Amniotic stem cell (primary cell): ENCODE results near the gene IQSEC3.

Experiments
- DNase-seq: peaks from one replicate; lab custom pipeline; 2025; lab: John Stamatoyannopoulos, UW

IQSEC3 gene

DNA sequence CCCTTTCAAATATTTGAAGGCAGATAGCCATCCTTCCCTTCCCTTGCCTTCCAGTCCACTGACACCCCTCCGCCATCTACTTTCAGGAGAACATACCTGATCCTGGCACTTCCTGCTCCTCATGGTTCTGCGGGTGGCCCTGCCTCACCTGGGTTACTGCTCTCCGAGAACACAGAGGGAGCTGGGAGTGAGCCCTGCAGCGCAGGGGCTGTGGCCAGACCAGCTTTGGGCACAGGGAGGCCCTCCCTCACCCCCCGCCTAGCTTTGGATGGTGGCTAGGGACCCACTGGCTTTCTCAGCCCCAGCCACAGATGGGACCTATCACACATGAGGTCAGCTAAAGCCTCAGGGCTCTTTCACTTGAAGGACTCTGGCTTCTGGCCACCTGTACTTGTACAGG, 12.4 kb downstream of the IQSEC3 start:
- no peak for DNase-seq

DNA sequence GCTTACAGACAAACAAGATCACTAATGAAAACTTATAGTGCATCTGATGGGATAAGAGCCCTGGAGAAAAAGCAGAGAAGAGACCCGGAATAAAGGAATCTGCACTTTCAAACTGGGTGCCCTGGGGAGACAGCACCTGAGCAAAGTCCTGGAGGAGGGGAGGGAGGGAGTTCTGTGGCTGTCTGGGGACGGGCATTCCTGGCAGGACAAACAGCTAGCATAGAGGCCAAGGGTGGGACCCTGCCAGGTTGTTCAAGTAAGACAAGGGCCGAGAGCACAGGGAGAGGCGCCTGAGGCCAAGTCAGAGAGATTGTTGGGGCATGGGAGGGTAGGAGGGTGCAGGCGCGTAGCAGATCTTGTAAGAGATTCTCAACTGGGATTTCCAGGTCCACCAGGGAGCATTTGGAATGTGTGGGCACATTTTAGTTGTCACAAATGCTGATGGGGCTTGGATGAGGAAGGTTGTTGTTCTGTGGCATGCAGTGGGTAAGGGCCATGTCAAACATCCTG, 14.2 kb downstream of the IQSEC3 start:
- DNase-seq = no peak

- no peak for DNase-seq
Observed at GRCh38 chr12:82740-83139, 16.2 kb downstream of the IQSEC3 start.

GRCh38 chr12:84056-84455, 17.5 kb downstream of the IQSEC3 start:
- DNase-seq = no peak

DNA sequence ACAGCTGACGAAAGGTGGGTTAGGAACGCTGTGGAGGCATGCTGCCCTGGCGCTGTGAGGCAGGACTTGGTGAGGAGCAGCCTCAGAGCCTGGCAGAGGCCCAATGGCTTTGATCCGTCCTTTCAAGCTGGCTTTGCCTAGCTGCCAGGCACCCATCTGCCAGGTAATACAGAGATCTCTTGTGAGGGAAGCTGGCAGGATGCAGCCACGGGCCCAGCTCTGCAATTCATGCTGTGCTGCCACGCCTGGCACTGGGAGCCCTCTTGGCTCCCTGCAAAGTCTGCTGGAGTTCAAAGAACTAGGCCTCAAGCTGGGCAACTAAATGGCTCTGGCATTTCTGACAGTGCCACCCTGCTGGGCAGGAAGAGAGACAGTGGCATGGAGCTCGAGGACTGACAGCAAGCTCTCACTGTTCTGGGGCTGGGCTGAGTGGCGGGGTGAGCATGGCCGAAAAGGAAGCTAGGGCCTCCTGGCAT, 18.7 kb downstream of the IQSEC3 start:
- DNase-seq = no peak

DNA sequence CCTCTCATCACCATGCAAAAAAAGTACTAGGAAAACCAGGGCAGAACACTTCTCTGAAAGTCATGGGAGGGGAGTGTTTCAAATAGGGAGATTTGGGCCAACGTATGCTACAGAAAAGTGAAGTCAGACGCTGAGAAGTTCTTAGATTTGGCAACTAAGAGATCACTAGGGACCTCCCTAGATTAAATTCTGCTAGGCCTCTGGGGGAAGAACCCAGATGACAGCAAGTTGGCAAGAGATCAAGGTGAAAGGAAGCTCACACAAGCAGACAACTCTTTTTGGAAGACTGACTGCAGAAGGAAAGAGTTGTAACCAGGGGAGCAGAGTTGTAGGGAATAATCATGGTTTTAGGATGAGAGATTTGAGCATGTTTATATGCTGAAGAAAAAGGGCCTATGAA, 20.7 kb downstream of the IQSEC3 start:
- no peak for DNase-seq

DNA sequence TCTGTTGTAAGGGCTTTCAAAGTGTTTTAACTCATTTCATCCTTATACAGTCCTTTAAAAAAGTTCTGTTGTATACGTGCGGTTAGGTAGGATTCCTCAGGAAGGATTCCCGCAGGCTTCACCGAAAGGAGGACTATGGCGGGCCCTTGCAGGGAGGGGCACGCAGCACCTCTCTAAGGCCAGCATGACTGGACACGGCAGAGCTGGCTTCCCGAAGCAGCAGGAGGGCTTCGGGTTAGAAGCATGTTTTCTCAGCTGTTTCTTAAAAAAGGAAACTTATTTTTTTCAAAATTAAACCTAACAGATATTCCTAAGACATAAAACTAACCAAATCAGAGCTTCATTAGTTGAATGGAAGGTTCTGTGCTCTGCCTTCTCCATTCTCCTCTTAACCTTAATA, 21.3 kb downstream of the IQSEC3 start:
- DNase-seq = no peak

DNA sequence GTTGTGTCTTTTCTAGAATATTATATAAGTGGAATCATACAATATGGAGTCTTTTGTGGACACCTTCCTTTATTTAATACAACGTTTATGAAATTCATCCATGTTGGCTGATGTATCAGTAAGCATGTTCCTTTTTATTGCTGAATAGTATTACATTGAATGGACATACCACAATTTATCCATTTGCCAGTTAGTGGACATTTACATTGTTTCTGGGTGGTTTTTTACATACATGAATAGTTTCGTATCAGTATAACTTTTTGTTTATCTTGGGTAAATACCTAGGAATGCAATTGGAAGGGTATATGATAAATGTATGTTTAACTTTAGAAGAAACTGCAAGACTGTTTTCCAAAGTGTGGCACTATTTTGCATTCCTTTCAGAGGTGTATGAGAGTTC, 23.1 kb downstream of the IQSEC3 start:
- no peak for DNase-seq

DNA sequence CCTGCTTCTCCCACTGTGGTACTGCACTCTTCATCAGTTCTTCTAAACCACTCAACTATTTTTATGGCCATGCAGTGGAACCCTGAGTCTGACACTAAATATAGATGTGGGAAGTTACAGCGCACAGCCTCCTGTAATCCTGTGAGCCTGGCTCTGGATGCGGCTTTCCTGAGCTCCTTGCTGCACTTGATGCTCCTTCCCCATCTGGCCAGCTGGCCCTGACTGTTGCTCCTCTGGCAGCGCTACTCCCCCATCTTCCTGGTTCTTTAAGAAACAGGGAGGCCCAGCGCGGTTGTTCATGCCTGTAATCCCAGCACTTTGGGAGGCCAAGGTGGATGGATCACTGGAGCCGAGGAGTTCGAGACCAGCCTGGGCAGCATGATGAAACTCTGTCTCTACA, 24.6 kb downstream of the IQSEC3 start:
- no peak for DNase-seq

DNA sequence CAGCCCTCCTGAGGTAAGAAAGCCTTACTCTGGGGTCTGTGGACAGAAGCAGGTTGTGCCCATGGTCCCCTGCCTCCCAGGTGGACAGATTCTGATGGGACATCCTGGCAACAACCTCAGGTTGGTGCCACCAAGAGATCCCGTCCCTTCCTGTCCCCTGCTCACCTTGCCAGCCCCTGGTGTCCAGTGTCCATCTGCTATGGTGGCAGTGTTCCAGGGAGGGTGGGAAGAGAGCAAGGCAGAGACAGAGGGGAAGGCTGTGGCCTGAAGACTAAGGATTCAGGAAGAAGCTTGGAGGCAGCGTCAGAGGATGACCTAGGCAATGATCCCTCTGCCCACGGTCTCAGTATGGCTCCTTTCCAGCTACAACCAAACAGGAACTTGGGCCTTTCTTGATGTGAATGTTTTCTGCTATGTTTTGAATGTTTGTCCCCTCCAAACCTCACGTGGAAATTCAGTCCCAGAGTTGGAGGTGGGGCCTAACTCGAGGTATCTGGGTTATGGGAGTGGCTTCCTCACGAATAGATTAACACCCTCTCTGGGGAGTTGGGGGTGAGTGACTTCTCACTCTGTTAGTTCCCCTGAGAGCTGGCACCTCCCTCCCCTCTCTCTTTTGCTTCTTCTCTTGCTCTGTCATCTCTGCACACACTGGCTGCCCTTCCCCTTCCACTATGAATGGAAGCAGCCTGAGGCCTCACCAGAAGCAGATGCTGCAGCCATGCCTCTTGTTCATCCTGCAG, 26.9 kb downstream of the IQSEC3 start:
- DNase-seq = no peak

GRCh38 chr12:96543-96942, 30.0 kb downstream of the IQSEC3 start:
- DNase-seq = no peak

DNA sequence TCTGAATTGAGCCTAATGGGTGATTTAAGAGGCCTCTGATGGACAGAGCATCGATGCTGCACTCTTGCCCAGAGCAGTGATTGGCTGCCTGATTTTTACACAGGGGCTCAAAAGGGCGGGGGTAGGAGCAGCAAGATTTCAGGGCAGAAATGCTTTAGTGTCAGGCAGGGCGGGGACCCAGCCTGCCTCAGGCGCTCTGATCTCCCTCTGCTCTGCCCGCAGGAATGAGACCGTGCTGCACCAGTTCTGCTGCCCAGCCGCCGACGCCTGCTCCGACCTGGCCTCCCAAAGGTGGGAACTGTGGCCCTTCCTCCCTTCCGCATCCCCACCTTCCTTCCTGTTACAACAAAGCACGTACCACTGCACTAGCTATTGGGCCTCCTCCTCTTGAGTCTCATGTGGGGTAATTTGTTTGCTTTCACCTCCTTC, 32.4 kb downstream of the IQSEC3 start:
- DNase-seq = no peak

DNA sequence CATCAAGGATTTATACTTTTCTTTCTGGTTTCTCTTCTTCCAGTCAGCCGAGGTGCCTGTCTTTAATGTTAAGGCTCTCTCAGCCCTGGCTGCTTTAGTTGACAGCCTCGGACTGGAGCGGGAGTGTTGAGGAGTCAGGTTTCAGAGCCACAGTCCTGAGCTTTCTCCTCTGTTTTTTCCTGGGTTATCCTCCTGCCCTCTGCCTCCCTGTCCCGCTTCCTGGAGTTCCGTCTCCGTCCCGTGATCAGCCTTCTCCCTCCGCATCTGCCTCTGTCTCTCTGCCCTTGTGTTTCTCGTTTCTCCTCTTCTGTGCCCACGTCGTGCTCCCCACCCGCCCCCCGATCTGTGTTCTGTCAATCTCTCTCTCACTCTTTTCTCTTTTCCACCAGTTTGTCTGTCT, 33.0 kb downstream of the IQSEC3 start:
- no peak for DNase-seq

- no peak for DNase-seq
Observed at GRCh38 chr12:101969-102878, 35.7 kb downstream of the IQSEC3 start.

DNA sequence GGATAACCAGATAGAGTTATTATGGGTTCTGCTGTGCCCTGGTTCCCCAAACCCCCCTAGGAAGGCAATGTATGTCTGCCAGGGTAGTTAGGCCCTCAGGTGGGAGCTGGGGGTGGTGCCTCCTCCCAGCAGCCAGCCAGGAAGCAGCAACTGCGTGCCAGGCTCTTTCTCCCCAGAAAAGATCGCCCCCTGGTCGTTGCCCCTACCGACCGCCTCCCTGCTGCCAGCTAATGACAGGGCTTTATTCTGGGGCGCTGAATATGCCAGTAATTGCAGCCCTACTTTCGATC, 36.3 kb downstream of the IQSEC3 start:
- DNase-seq = no peak

DNA sequence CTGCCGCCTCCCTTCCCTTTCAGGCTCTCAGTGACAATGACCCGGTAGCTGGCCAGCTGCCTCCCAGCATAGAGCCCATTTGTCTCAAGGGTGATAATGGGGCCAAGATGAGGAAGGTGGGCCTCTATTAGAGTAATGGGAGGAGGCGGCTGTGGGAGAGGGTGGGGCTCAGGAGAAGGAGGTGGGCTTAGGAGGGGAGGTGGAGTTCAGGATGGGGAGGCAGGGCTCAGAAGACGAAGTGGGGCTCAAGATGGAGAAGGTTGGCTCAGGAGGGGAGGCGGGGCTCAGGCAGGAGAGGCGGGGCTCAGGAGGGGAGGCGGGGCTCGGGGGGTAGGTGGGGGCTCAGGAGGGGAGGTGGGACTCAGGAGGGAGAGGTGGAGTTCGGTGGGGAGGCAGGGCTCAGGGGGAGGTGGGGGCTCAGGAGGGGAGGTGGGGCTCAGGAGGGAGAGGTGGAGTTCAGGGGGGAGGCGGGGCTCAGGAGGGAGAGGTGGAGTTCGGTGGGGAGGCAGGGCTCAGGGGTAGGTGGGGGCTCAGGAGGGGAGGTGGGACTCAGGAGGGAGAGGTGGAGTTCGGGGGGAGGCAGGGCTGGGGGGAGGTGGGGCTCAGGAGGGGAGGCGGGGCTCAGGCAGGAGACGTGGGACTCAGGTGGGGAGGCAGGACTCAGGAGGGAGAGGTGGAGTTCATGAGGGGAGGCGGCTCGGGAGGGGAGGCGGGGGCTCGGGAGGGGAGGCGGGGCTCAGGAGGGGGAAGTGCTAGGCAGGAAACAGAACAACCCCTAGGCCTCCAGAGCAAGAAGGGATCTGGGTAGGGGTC, 36.8 kb downstream of the IQSEC3 start:
- no peak for DNase-seq

DNA sequence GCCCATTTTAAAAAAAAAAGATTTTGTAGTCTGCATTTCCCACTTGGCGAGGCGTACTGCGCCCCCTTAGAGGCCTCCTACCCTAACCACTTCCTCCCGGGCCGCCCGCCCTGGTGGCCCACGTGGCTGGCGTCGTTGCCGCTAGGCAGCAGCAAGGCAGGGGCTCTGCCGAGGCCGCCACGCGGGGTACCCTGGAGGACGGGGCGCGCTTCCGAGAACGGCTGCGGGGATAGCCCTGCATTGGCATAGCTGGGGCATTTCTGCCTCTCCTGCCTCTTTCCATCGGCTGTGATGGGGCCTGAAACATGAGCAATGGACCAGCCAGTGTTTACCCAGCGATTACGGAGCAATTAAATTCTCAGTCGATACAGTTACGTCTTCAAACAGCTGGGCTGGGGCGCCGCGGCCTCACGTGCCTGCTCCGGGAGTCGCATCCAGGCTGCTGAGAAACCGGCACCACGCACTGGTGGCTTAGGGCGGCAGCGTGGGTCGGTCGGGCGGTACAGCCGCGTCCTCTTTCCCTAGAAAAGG, 38.0 kb downstream of the IQSEC3 start:
- DNase-seq = no peak

DNA sequence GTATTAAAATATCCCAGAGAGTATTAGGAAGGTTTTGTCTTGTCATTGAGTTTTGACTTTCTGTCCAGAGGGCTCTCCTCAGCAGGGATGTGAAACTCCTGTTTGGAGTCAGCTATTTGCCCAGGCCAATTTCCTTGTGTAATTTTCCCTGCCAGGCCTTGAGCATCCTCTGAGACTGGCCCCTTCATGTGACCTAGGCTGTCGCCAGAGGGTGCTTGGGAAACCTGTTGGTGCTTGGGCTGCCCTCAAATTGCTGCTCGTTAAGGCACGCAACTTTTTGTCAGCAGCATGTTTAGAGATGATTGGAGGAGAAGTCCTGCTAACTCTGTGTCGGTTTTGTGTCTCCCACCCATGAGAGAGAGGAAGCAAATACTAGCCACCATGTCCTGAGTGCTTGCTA, 39.1 kb downstream of the IQSEC3 start:
- no peak for DNase-seq

DNA sequence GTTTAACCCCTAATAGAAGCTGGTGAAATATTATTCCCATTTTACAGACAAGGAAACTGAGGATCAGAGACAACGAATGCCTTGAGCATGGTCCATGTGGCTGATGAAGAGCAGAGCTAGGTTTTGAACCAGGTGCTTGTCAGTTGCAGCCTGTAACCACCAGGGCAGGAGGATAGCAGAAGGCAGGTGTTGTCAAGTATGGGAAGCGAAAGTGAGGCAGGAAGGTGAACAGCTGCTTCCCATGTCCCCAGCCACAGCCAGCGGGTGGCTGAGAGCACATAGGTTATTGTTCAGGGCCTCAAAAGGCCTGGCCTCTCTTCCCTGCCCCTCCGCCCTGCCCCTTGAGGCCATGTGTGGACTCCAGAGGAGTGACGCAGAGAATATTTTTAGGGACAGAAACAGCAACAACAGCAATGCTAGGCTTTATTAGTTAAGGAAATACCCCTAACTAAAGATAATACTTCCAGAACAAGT, 39.6 kb downstream of the IQSEC3 start:
- no peak for DNase-seq

- DNase-seq = no peak
Observed at GRCh38 chr12:108594-108993, 42.0 kb downstream of the IQSEC3 start.

- DNase-seq = no peak
Observed at GRCh38 chr12:109446-109845, 42.9 kb downstream of the IQSEC3 start.

DNA sequence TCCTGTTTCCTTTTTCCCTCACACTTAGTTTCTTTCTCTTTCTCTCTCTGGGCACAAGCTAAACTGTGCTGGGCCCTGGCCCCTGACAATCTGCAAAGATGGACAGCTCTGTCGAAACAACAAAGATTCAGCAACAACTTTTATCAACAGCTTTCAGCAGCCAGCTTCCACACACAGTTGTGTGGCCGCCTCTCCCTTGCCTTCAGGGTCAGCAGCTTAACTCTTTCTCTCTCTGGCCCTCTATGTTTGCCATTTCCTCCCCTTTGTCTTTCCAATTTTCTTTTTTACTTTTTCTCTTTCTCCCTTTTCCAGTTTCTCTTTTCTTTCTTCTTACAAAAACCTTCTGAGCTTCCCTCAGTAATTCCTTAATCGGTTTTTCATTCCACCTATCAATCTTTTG, 43.3 kb downstream of the IQSEC3 start:
- no peak for DNase-seq
